Tibial nerve (tissue), 3 donors: ENCODE measurements around the gene FBXL20.

Source experiments
- CTCF ChIP-seq, 5 experiments: fragments of 200-600 bp in 3 of 5; fragments of 450-650 bp in 2 of 5; sonication (generic) in 3 of 5; IDR thresholded peaks; one replicate each; pipeline ENCODE4 v1.5.1; 2016 to 2019; ENCODE audit warnings: antibody characterized with exemption in 5 of 5, mild to moderate bottlenecking in 3 of 5, moderate library complexity in 2 of 5
- POLR2A ChIP-seq, 2 donors: fragments of 450-650 bp; IDR thresholded peaks; one replicate each; pipeline ENCODE4 v1.6.1; 2017; ENCODE audit warnings: antibody characterized with exemption in 2 of 2, mild to moderate bottlenecking in 2 of 2, moderate library complexity in 2 of 2

- no peak for TF ChIP-seq CTCF (IDR thresholded peaks at IDR 0.05)
- no peak for TF ChIP-seq POLR2A (IDR thresholded peaks at IDR 0.05)
These were observed 4.0 kb upstream of the FBXL20 start for GRCh38 chr17:39405436-39405835.
